Loucy (cell line): ENCODE measurements around the gene APCDD1.

Experiments
- H2AFZ ChIP-seq: fragments of 200-600 bp; sonication (generic); 2 replicates; pipeline ENCODE4 v1.6.0; 2016; ENCODE audit warnings: antibody characterized with exemption, mild to moderate bottlenecking, low read length, moderate library complexity
- H3F3A ChIP-seq: fragments of 200-600 bp; 2 replicates; pipeline ENCODE4 v1.6.0; 2016; ENCODE audit warnings: antibody characterized with exemption, low read depth, mild to moderate bottlenecking
- H3K27me3 ChIP-seq: fragments of 200-600 bp; sonication (generic); 2 replicates; pipeline ENCODE4 v1.6.1; 2014; ENCODE audit warnings: low read length, mild to moderate bottlenecking; ENCODE audit not compliant: insufficient read depth, poor library complexity, severe bottlenecking
- H3K36me3 ChIP-seq: fragments of 200-600 bp; sonication (generic); 2 replicates; pipeline ENCODE4 v1.6.1; 2016; ENCODE audit warnings: low read length; ENCODE audit not compliant: insufficient read depth
- H3K4me1 ChIP-seq: fragments of 200-600 bp; sonication (generic); 2 replicates; pipeline ENCODE4 v1.5.1; 2014; ENCODE audit warnings: low read length, mild to moderate bottlenecking; ENCODE audit not compliant: insufficient read depth, poor library complexity, severe bottlenecking
- H3K4me2 ChIP-seq: fragments of 200-600 bp; sonication (generic); 2 replicates; pipeline ENCODE4 v1.6.0; 2014; ENCODE audit warnings: antibody characterized with exemption, low read length, low read depth, mild to moderate bottlenecking; ENCODE audit not compliant: poor library complexity, severe bottlenecking
- H3K4me3 ChIP-seq: fragments of 200-600 bp; sonication (generic); 2 replicates; pipeline ENCODE4 v1.5.1; 2014; ENCODE audit warnings: low read length, mild to moderate bottlenecking, mixed read lengths; ENCODE audit not compliant: poor library complexity, severe bottlenecking
- H3K79me2 ChIP-seq: fragments of 200-600 bp; sonication (generic); 2 replicates; pipeline ENCODE4 v1.6.1; 2014; ENCODE audit warnings: low read length; ENCODE audit not compliant: insufficient read depth
- H3K9ac ChIP-seq: fragments of 200-600 bp; sonication (generic); 2 replicates; pipeline ENCODE4 v1.6.0; 2014; ENCODE audit warnings: mild to moderate bottlenecking, low read depth, low read length, moderate library complexity; ENCODE audit not compliant: poor library complexity, severe bottlenecking
- H3K9me2 ChIP-seq: fragments of 200-600 bp; sonication (generic); replicated peaks from 2 replicates; pipeline ENCODE4 v1.6.1; 2016; ENCODE audit warnings: low read depth, low read length, mixed read lengths
- H3K9me3 ChIP-seq: fragments of 200-600 bp; sonication (generic); 2 replicates; pipeline ENCODE4 v1.6.1; 2014; ENCODE audit warnings: mild to moderate bottlenecking, antibody characterized with exemption, low read length, low read depth; ENCODE audit not compliant: insufficient read depth
- H4K20me1 ChIP-seq: fragments of 200-600 bp; sonication (generic); 2 replicates; pipeline ENCODE4 v1.6.0; 2014; ENCODE audit warnings: antibody characterized with exemption, low read length, mild to moderate bottlenecking; ENCODE audit not compliant: insufficient read depth, poor library complexity, severe bottlenecking
- CTCF ChIP-seq: fragments of 200-600 bp; sonication (generic); conservative IDR thresholded peaks from 2 replicates; pipeline ENCODE4 v1.5.1; 2014; ENCODE audit warnings: mild to moderate bottlenecking, antibody characterized with exemption, low read length
- EZH2phosphoT487 ChIP-seq: fragments of 200-600 bp; IDR thresholded peaks from 2 replicates; pipeline ENCODE4 v1.6.1; 2018; ENCODE audit warnings: antibody characterized with exemption, mild to moderate bottlenecking, moderate library complexity, borderline replicate concordance

Gene APCDD1

GRCh38 chr18:10408131-10408530 is 46.3 kb upstream of the APCDD1 start:
- TF ChIP-seq EZH2phosphoT487 (no peak), CTCF (no peak)
- Histone ChIP-seq H3K9me2 (no peaks in the 10 kb centered on the region), H3K27me3 (no peaks in the 10 kb centered on the region), H3K79me2 (no peaks in the 10 kb centered on the region), H2AFZ (no peak overlapping the region), H3K4me3 (no peak overlapping the region), H3K9me3 (no peaks in the 10 kb centered on the region), H3K36me3 (no peaks in the 10 kb centered on the region), H4K20me1 (no peaks in the 10 kb centered on the region), H3F3A (no peaks in the 10 kb centered on the region), H3K4me1 (no peaks in the 10 kb centered on the region), H3K4me2 (no peak overlapping the region), H3K9ac (no peak overlapping the region)

- no peak for TF ChIP-seq EZH2phosphoT487
- TF ChIP-seq CTCF = no peak
- Histone ChIP-seq H4K20me1 (no peaks in the 10 kb centered on the region), H3K4me1 (no peaks in the 10 kb centered on the region), H3K36me3 (no peaks in the 10 kb centered on the region), H3K9me3 (no peaks in the 10 kb centered on the region), H3K27me3 (no peaks in the 10 kb centered on the region), H3F3A (no peaks in the 10 kb centered on the region), H2AFZ (no peak overlapping the region), H3K4me2 (no peak overlapping the region), H3K79me2 (no peaks in the 10 kb centered on the region), H3K9me2 (no peaks in the 10 kb centered on the region), H3K9ac (no peak overlapping the region), H3K4me3 (no peak overlapping the region)
Observed at GRCh38 chr18:10409041-10409440, 45.4 kb upstream of the APCDD1 start.

DNA sequence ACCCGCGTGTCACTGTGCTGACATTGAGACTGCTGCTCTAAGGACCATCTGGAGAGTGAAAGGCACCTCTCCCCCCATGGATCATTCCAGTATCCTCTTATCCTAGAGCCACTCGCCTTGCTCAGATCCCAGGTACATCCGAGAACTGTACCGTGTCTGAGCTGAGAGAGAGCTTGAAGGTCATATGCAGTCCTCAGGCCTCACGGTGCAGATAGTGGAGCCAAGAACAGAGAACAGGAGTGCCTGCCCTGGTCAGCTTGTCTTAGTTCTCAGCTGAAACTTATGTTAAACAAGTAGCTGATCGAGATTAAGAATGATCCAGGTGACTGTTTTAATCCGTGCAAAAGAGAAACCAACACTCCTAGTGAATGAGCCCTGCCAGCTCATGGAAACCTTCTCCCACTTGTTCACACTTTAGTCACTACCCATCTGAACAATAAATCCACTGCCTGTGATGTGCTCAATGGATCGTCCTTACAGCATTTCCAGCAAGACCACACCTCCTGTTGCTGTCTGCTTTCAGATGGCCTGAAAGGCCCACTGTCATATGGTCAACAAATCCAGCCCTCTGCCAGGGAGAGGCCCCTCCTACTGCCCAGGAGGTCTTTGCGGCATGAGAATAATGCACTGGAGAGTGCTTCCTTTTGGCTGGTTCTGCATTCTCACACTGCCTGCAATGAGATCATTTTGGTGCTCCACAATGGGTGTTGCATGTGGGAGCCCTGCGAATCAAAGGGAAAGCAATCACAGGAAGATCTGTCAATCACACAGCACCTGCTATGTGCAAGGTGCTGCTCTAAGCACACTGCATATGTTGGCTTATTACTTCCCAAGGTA is 43.7 kb upstream of the APCDD1 start:
- H3K9me3 ChIP-seq = no peaks in the 10 kb centered on the region
- no peaks in the 10 kb centered on the region for H3F3A ChIP-seq
- H3K4me2 ChIP-seq = no peak overlapping the region
- H3K9me2 ChIP-seq = no peaks in the 10 kb centered on the region
- H3K36me3 ChIP-seq = no peaks in the 10 kb centered on the region
- no peak overlapping the region for H3K4me3 ChIP-seq
- no peak overlapping the region for H3K9ac ChIP-seq
- no peaks in the 10 kb centered on the region for H4K20me1 ChIP-seq
- H3K27me3 ChIP-seq = no peaks in the 10 kb centered on the region
- no peaks in the 10 kb centered on the region for H3K4me1 ChIP-seq
- no peak overlapping the region for H2AFZ ChIP-seq
- TF ChIP-seq EZH2phosphoT487 = no peak
- no peak for TF ChIP-seq CTCF
- no peaks in the 10 kb centered on the region for H3K79me2 ChIP-seq
